Right cardiac atrium (tissue), 5 donors: ENCODE measurements around the gene KBTBD3. TPM values are rescaled to one million over a fixed set of nuclear protein-coding genes. Genes with fewer than 3 reads are reported as not detected.
A peak's percentile ranks its signal among the peaks of the same experiment; 100 is the strongest.

Experiments used
- ATAC-seq, 2 donors: fragments of 200-7000 bp; cut with Tn5 transposase; one replicate each; pipeline versions ENCODE4 v1.8.0 to v1.9.1; 2020; ENCODE audit warnings: moderate library complexity in 2 of 2, mild to moderate bottlenecking in 1 of 2
- DNase-seq, 3 donors: peaks; one replicate each; pipeline ENCODE4 v3.0.0-alpha.2; 2020
- H3K27ac ChIP-seq: one replicate; pipeline ENCODE4 v1.5.1; 2013; ENCODE audit warnings: mild to moderate bottlenecking, low read length, control low read depth, moderate library complexity
- H3K27me3 ChIP-seq: one replicate; pipeline ENCODE4 v1.6.1; 2013; ENCODE audit not compliant: control insufficient read depth, insufficient read depth
- H3K4me1 ChIP-seq: one replicate; pipeline ENCODE4 v1.6.1; 2013; ENCODE audit warnings: low read length; ENCODE audit not compliant: control insufficient read depth, insufficient read depth
- H3K4me3 ChIP-seq: one replicate; pipeline ENCODE4 v1.5.1; 2013; ENCODE audit warnings: low read length, control low read depth
- H3K9me3 ChIP-seq: one replicate; pipeline ENCODE4 v1.6.1; 2013; ENCODE audit warnings: low read length; ENCODE audit not compliant: control insufficient read depth
- WGBS: extraction: QIAGEN DNeasy Blood & Tissue Kit; methylation state at CpG from one replicate; pipeline ENCODE4 v1.1.7; 2013; 5-methylcytosine and 5-hydroxymethylcytosine counted together
- intact Hi-C, 4 donors: fragments of 100-400 bp; cut with DNase I; formaldehyde crosslinking; loops; one replicate each; pipeline versions ENCODE4 v1.11.0 to v1.14.0; 2022 to 2023
- polyA plus RNA-seq: library from polyadenylated mRNA; stranded (reverse); fragments of 200-250 nt; gene quantifications from one replicate; pipeline ENCODE4 v1.2.3, GENCODE V29; 2013
- total RNA-seq, 4 donors: library from RNA; stranded (reverse); fragmentation: NEBNext Ultra II Directional; extraction: Animal tissue kit (Norgen Biotek cat#: 25700); gene quantifications; one replicate each; pipeline ENCODE4 v1.2.1, GENCODE V29; 2021
- donor health status: healthy with polysubstance abuse.
- donor health status: DM: no; HTN: yes; CAD: no.
- donor health status: DM: no; HTN: no; CAD: no.
- donor health status: DM: no; HTN: yes; CAD: no; lungs with severe emphysema.
- donor health status: DM: yes; HTN: yes; CAD: no.

Gene KBTBD3
- total and polyA plus RNA-seq, 5 donors: 6.8 to 14.4 (median 12.8) TPM

- peak in 1 of 2 donors; percentile 43 for ATAC-seq
- Histone ChIP-seq H3K27me3 (no peaks in the 10 kb centered on the region), H3K9me3 (no peaks in the 10 kb centered on the region), H3K4me1 (no peaks in the 10 kb centered on the region), H3K27ac (no peak overlapping the region), H3K4me3 (no peak overlapping the region)
- DNase-seq: peak in 2 of 3 donors; percentile 20 to 60
- 35% methylated on average over 9 of the region's 9 CpGs for WGBS
- intact Hi-C loops: no loop called here
Measured at GRCh38 chr11:106087815-106088435, 10.8 kb upstream of the KBTBD3 start.

GRCh38 chr11:106086850-106087249, 9.7 kb upstream of the KBTBD3 start:
- peaks cover 1% of the 10 kb centered on the region for H3K4me1 ChIP-seq
- H3K4me3 ChIP-seq: no peak overlapping the region
- whole genome bisulfite sequencing: 48% methylated on average over 2 of the region's 2 CpGs
- no peaks in the 10 kb centered on the region for H3K9me3 ChIP-seq
- no peak overlapping the region for H3K27ac ChIP-seq
- ATAC-seq: no peak
- intact Hi-C loops: no loop called here
- H3K27me3 ChIP-seq: no peaks in the 10 kb centered on the region
- no peak for DNase-seq

- ATAC-seq (no peak), DNase-seq (no peak)
- H3K4me3 ChIP-seq: no peak overlapping the region
- H3K9me3 ChIP-seq: no peaks in the 10 kb centered on the region
- peaks cover 1% of the 10 kb centered on the region for H3K4me1 ChIP-seq
- no peak overlapping the region for H3K27ac ChIP-seq
- intact Hi-C loops: no loop called here
- 98% methylated on average over 1 of the region's 1 CpG for WGBS
- H3K27me3 ChIP-seq: no peaks in the 10 kb centered on the region
Measured at GRCh38 chr11:106086135-106086534, 9.0 kb upstream of the KBTBD3 start.

GRCh38 chr11:106082096-106082495, 4.9 kb upstream of the KBTBD3 start:
- DNase-seq: no peak
- Histone ChIP-seq H3K27me3 (no peaks in the 10 kb centered on the region), H3K27ac (no peak overlapping the region), H3K9me3 (no peaks in the 10 kb centered on the region), H3K4me1 (peaks cover 4% of the 10 kb centered on the region), H3K4me3 (no peak overlapping the region)
- no peak for ATAC-seq
- intact Hi-C loops: no loop called here

- Histone ChIP-seq H3K9me3 (no peaks in the 10 kb centered on the region), H3K4me1 (peaks cover 4% of the 10 kb centered on the region), H3K27me3 (no peaks in the 10 kb centered on the region), H3K27ac (peak within 1 kb of the TSS; percentile 98), H3K4me3 (peak within 1 kb of the TSS; percentile 90)
- intact Hi-C loops: loop anchor here in 2 of 4 donors (2.0 to 5.0 kb wide), 2 partner anchors 55 to 56 kb away; partner anchors contain the start of gene MSANTD4 (in 2 of the 2)
- DNase-seq (no peak), ATAC-seq (peak; percentile 19 to 54)
- under 1% methylated on average over 55 of the region's 55 CpGs for WGBS
Measured at GRCh38 chr11:106077609-106078455, 685 bp upstream of the KBTBD3 start, which contains the start of gene AASDHPPT. Gene AASDHPPT (plus strand): TSS chr11:106077662. CDS start chr11:106077711, 49 bp downstream.

GRCh38 chr11:106076171-106076918, 802 bp downstream of the KBTBD3 start:
- Histone ChIP-seq H3K27ac (peak overlapping the region; percentile 86), H3K9me3 (no peaks in the 10 kb centered on the region), H3K4me1 (peaks cover 2% of the 10 kb centered on the region), H3K4me3 (peak overlapping the region; percentile 71), H3K27me3 (no peaks in the 10 kb centered on the region)
- DNase-seq (no peak), ATAC-seq (no peak)
- WGBS: 17% methylated on average over 19 of the region's 19 CpGs
- intact Hi-C loops: loop anchor here in 2 of 4 donors (2.0 to 5.0 kb wide), 2 partner anchors 54 kb away; partner anchors contain the start of gene MSANTD4 (in 2 of the 2)

GRCh38 chr11:106072804-106073203, 4.3 kb downstream of the KBTBD3 start:
- intact Hi-C loops: no loop called here

GRCh38 chr11:106070606-106071005, 6.5 kb downstream of the KBTBD3 start:
- 92% methylated on average over 3 of the region's 3 CpGs for WGBS
- intact Hi-C loops: no loop called here
- no peak for DNase-seq
- no peak overlapping the region for H3K27ac ChIP-seq
- no peaks in the 10 kb centered on the region for H3K4me1 ChIP-seq
- no peak for ATAC-seq
- no peaks in the 10 kb centered on the region for H3K27me3 ChIP-seq
- H3K4me3 ChIP-seq: no peak overlapping the region
- H3K9me3 ChIP-seq: no peaks in the 10 kb centered on the region

More at GRCh38 chr11:106072804-106073203, 4.3 kb downstream of the KBTBD3 start:
- Histone ChIP-seq H3K27ac (no peak overlapping the region), H3K27me3 (no peaks in the 10 kb centered on the region), H3K4me3 (no peak overlapping the region), H3K4me1 (no peaks in the 10 kb centered on the region), H3K9me3 (no peaks in the 10 kb centered on the region)
- 96% methylated on average over 1 of the region's 1 CpG for WGBS
- ATAC-seq (no peak), DNase-seq (no peak)

GRCh38 chr11:106063009-106063408, 14.1 kb downstream of the KBTBD3 start:
- no peaks in the 10 kb centered on the region for H3K4me1 ChIP-seq
- H3K9me3 ChIP-seq: no peaks in the 10 kb centered on the region
- no peaks in the 10 kb centered on the region for H3K27me3 ChIP-seq
- no peak overlapping the region for H3K27ac ChIP-seq
- H3K4me3 ChIP-seq: no peak overlapping the region
- intact Hi-C loops: no loop called here
- DNase-seq: no peak
- no peak for ATAC-seq

- H3K4me1 ChIP-seq: no peaks in the 10 kb centered on the region
- intact Hi-C loops: no loop called here
- no peaks in the 10 kb centered on the region for H3K27me3 ChIP-seq
- DNase-seq (no peak), ATAC-seq (no peak)
- WGBS: 96% methylated on average over 1 of the region's 1 CpG
- no peak overlapping the region for H3K4me3 ChIP-seq
- no peak overlapping the region for H3K27ac ChIP-seq
- H3K9me3 ChIP-seq: no peaks in the 10 kb centered on the region
Measured at GRCh38 chr11:106061954-106062949, 14.9 kb downstream of the KBTBD3 start.
